ENCODE measurements around the gene MMRN1.
A peak's percentile ranks its signal among the peaks of the same experiment; 100 is the strongest.

MMRN1 gene

DNA sequence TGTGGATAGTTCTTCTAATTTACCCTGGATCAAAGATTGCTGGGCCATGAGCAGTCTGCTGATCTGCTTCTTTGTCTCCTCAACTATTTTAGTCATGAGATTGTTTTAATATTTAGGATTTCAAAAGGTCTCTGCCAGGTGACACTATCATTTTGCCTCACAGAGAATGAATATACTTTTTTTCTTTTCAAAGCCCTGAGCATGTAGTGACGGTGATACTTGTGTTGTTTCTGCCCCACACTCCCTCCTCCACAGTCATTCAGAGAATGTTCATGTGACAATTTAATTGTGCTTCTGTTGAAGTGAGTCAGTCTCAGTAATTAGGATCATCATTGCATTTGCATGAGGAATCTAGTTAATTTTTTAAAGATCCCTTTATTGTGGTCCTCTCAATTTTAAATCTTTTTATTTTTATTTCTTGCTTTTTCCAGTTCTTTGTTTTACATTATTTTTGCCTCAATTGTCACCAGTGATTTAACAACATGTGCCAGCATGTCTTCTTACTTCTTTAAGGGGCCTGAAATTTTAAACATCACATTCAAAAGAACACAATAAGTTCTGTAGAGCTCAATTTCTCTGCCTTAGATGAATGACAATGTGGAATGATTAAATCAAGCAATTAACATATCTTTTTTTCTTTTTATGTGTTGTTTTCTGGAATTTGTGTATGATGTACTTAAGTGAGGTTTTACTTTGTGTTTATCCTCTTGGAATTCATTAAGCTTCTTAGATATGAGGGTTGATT is 12.3 kb downstream of the MMRN1 start:
- peak; percentile 21 for DNase-seq

DNA sequence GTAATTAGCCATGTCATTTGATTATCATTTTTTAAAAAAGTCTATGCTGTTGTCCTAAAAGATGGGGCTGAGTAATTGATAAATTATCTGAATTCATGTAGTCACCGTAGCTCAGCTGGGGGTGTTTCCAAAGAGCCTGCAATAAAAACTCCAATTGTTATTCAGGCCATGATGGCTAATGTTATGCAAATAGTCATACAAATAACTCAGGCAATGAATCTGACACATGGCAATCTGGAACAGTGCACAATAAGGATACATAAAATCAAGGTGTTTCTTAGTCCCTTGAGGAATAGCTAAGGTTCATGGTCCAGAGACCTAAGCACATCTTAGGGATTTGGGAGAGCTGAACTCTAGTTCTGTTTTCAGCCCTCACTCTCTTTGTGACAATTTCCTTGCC is 15.2 kb downstream of the MMRN1 start:
- no peak for DNase-seq

DNA sequence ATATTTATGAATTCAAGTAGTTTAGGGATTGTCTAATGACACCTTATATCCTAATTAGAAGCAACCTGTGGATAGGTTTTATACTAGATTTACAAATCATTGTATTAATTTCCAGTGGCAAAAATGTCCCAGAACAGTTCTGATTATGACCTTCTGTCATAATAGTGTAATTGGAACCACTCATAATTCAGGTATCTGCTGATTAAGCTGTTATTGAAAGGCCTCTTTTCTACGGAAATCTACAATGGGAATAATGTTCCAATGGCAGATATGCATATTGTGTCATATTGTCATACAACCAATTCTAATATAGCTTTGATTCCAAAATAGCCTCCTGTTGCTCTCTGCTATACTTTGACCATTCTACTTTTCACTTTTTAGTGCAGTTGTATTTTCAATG is 19.0 kb downstream of the MMRN1 start:
- no peak for DNase-seq

GRCh38 chr4:89914609-89915550 is 20.2 kb downstream of the MMRN1 start:
- no peak for DNase-seq

GRCh38 chr4:89915937-89916336 is 21.3 kb downstream of the MMRN1 start:
- no peak for DNase-seq

- DNase-seq, result no peak
Measured at GRCh38 chr4:89922848-89923416, 28.3 kb downstream of the MMRN1 start.

- no peak for DNase-seq
Measured at GRCh38 chr4:89928838-89929237, 34.2 kb downstream of the MMRN1 start.

- no peak for DNase-seq
Measured at GRCh38 chr4:89929425-89930159, 34.9 kb downstream of the MMRN1 start.

DNA sequence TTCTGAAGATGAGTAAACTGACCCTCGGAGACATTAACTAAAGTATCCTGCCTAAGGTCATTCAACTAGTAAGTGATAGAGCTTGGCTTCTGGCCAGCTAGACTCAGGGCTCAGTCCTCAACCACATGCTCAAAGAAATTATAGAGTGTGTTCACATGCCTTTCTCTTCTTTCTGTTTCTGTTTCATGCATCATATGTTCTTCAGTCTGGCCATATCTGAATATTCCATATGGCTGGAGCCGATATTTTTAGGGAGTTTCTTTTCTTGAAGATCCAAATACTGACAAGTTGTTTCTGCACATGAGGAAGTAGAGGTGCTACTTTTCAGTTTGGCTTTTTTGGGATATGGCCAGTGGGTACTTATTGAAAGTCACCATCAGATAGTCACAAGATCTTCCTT is 44.9 kb downstream of the MMRN1 start:
- DNase-seq, result no peak

GRCh38 chr4:89939994-89940393 is 45.3 kb downstream of the MMRN1 start:
- no peak for DNase-seq

- no peak for DNase-seq
Measured at GRCh38 chr4:89942811-89943210, 48.2 kb downstream of the MMRN1 start.

- DNase-seq, result no peak
Measured at GRCh38 chr4:89949782-89950387, 55.2 kb downstream of the MMRN1 start.

GRCh38 chr4:89952458-89952857 is 57.8 kb downstream of the MMRN1 start:
- DNase-seq, result no peak

GRCh38 chr4:89954906-89955695 is 60.4 kb downstream of the MMRN1 start:
- no peak for DNase-seq

DNA sequence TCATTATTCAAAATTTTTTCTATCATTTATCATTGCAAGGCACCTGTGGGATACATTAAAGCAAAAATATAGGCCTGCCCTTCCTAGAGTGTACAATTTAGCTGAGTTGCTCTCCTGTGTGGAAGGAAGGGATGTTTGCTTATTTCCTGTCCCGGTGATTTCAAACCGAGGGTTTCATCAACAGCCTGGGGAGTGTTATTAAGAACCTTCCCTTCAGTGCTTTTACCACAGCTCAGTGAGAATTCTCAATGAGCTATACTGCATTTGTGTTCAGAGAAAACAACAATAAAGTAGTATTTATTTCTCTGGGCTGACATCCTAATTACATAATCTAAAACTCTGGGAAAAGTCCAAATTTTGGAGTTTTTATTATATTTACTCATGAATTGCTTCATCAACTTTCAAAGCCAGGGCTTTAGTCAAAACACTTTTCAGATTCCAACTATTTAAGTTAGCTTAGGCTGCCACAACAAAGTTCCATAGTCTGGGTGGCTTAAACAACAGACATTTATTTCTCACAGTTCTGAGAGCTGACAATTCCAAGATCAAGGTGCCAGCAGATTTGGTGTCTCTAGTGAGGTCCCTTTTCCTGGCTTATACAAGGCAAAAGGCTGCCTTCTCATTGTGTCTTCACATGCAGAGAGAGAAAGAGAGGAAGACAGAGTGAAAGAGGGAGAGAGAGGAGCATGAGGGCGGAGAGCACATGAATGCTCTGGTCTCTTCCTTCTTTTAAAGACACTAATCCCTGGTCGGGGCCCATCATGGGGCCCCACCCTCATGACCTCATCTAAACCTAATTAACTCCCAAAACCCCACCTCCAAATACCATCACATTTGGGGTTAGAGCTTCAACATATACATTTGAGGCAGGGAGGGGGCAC is 62.6 kb downstream of the MMRN1 start:
- no peak for DNase-seq

- DNase-seq, result no peak
Measured at GRCh38 chr4:89981789-89982334, 87.2 kb downstream of the MMRN1 start.

DNA sequence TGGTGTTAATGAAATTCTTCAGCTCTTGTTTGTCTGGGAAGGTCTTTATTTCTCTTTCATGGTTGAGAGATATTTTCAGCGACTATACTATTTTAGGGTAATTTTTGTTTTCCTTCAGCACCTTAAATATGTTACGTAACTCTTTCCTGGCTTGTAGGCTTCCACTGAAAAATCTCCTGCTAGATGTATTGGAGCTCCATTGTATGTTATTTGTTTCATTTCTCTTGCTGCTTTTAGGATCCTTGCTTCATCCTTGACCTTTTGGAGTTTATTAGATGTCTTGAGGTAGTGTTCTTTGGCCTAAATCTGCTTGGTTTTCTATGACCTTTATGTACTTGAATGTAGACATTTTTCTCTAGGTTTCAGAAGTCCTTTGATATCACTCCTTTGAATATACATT is 93.6 kb downstream of the MMRN1 start:
- no peak for DNase-seq

DNA sequence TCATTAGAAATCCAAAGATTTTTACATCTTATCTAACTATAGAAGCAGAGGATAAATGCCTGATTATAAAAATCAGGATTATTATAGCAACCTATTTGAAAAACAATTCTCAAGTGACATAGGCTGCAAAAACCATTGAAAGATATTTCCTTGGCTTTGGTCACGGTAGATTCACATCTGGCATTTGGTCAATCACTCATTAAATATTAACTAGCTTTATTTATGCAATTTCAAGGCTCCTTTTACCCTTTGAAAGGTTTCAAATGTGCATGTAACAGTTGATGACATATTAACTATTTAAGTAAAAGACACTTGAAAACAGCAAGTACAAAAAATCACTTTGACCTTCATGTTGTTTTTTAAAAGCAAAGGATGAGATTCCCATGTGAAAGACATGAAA is 98.1 kb downstream of the MMRN1 start:
- DNase-seq, result no peak

DNA sequence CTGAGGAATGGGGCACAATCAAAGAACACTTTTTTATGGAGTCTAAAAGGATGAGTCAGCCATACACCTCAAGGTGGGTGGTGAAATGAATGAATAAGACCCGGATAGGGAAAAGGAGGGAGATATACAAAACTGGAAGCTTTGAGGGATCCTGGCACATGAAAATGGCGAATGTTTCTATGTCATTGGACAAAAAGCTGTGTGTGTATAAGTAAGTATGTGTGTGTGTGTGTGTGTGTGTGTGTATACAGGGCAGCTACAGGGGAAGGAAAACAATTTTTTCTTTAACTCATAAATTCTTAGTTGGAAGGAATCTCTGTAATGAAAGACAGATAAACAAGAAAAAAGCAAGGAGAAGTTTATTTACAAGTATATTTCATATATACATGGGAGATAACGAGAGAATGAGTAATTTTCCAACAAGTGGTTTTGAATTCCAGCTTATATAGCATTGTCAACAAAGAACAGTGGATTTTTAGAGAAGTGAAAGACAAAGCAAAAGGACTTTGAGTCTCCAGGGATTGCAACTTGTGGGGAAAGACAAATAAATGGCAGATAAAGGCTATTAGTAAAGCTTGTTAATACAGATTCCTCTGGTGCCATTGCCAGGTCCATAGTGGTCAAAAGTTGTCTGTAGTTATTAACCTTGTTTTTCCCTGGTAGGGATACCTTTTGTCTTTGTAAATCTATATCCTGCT is 99.7 kb downstream of the MMRN1 start:
- DNase-seq, result no peak
